ENCODE data around the gene COMMD1. TPM values are rescaled to one million over a fixed set of nuclear protein-coding genes. Genes with fewer than 3 reads are reported as not detected.

Gene COMMD1
- polyA plus RNA-seq, 1 donor from 2014 or later: 69.1 TPM

DNA sequence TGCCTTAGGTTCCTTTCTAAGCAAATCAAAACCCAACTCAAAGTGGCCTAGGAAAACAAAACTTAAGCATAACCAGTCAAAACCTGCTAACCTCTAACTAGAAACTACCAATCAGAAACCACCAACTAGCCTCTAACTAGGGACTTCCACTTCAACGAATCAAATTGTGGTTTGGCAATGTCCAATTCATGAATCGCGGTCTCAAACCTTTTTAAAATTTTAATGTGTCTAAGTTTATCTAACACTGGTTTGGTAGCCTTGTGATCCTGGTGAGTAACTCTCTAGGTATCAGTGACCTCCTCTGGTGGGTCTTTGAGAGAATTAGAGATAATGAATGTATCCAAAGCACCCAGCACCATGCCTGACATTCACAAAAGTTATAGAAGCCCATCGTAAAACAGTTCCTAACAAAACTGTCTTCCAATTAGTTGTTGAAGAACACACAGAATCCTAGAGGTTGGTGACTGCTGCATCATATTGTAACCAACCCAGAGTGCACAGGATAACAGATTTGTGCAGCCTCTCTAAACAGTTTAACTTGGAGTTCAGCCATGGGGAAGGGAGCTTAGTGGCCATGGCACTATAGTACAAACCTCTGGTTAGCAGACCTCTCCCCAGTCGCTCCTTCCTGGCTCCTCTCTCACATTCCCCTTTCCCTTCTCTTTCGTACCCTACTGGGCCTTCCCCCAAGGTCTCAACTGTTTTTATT is 245.3 kb downstream of the COMMD1 start (continued):
- TF ChIP-seq, protein P1, sequence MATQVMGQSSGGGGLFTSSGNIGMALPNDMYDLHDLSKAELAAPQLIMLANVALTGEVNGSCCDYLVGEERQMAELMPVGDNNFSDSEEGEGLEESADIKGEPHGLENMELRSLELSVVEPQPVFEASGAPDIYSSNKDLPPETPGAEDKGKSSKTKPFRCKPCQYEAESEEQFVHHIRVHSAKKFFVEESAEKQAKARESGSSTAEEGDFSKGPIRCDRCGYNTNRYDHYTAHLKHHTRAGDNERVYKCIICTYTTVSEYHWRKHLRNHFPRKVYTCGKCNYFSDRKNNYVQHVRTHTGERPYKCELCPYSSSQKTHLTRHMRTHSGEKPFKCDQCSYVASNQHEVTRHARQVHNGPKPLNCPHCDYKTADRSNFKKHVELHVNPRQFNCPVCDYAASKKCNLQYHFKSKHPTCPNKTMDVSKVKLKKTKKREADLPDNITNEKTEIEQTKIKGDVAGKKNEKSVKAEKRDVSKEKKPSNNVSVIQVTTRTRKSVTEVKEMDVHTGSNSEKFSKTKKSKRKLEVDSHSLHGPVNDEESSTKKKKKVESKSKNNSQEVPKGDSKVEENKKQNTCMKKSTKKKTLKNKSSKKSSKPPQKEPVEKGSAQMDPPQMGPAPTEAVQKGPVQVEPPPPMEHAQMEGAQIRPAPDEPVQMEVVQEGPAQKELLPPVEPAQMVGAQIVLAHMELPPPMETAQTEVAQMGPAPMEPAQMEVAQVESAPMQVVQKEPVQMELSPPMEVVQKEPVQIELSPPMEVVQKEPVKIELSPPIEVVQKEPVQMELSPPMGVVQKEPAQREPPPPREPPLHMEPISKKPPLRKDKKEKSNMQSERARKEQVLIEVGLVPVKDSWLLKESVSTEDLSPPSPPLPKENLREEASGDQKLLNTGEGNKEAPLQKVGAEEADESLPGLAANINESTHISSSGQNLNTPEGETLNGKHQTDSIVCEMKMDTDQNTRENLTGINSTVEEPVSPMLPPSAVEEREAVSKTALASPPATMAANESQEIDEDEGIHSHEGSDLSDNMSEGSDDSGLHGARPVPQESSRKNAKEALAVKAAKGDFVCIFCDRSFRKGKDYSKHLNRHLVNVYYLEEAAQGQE (IDR thresholded peaks at IDR 0.05; ENCODE audit: borderline replicate concordance): no peak

DNA sequence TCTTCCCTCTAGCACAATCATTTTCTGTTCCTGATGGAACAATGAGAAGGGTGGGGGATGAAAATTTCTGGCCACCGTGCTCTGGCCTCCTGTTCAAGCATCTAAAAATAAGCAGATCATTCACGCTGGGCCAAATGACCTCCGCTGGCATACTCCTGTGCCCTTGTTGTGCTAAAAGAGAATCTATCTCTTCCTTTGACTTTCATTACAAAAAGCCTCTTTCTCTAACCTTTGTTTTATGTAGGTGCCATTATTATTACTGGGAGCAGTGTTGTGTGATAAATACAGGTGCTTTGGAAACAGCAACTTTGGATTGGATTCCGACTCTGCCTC is 245.8 kb downstream of the COMMD1 start:
- H3K4me2 ChIP-seq (ENCODE audit: low read length): no peak overlapping the region

More for the DNA sequence above, 245.8 kb downstream of the COMMD1 start:
- Histone ChIP-seq H3K9ac (ENCODE audit: low read length) (no peak overlapping the region), H3F3A (ENCODE audit: insufficient read depth, low read length, poor library complexity, severe bottlenecking) (no peaks in the 10 kb centered on the region), H3K4me3 (ENCODE audit: low read length) (no peak overlapping the region), H3K9me3 (ENCODE audit: low read length) (peaks cover 4% of the 10 kb centered on the region), H2AFZ (ENCODE audit: low read depth, low read length) (no peak overlapping the region), H3K27ac (ENCODE audit: low read length) (no peak overlapping the region), H3K27me3 (ENCODE audit: insufficient read depth, low read depth, low read length) (no peaks in the 10 kb centered on the region), H3K79me2 (replicated peaks; ENCODE audit: insufficient read depth, low read length) (no peaks in the 10 kb centered on the region), H3K36me3 (ENCODE audit: insufficient read depth, low read length) (no peaks in the 10 kb centered on the region), H3K9me2 (ENCODE audit: insufficient read depth, low read length) (no peaks in the 10 kb centered on the region), H4K20me1 (ENCODE audit: insufficient read depth) (no peaks in the 10 kb centered on the region)
- TF ChIP-seq POLR2AphosphoS5 (IDR thresholded peaks at IDR 0.05) (no peak), RAD21 (conservative IDR thresholded peaks at IDR 0.05) (no peak), MXI1 (conservative IDR thresholded peaks at IDR 0.05; ENCODE audit: poor library complexity, severe bottlenecking) (no peak), TAF1 (IDR thresholded peaks at IDR 0.05; ENCODE audit: low read depth) (no peak), EZH2 (IDR thresholded peaks at IDR 0.05; ENCODE audit: borderline replicate concordance, insufficient read depth, low read length, poor library complexity, severe bottlenecking) (no peak), EP300 (conservative IDR thresholded peaks at IDR 0.05; ENCODE audit: poor library complexity, severe bottlenecking) (no peak), SMC3 (conservative IDR thresholded peaks at IDR 0.05; ENCODE audit: poor library complexity) (no peak)
- TF ChIP-seq, protein P2, sequence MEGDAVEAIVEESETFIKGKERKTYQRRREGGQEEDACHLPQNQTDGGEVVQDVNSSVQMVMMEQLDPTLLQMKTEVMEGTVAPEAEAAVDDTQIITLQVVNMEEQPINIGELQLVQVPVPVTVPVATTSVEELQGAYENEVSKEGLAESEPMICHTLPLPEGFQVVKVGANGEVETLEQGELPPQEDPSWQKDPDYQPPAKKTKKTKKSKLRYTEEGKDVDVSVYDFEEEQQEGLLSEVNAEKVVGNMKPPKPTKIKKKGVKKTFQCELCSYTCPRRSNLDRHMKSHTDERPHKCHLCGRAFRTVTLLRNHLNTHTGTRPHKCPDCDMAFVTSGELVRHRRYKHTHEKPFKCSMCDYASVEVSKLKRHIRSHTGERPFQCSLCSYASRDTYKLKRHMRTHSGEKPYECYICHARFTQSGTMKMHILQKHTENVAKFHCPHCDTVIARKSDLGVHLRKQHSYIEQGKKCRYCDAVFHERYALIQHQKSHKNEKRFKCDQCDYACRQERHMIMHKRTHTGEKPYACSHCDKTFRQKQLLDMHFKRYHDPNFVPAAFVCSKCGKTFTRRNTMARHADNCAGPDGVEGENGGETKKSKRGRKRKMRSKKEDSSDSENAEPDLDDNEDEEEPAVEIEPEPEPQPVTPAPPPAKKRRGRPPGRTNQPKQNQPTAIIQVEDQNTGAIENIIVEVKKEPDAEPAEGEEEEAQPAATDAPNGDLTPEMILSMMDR (IDR thresholded peaks at IDR 0.05; ENCODE audit: poor library complexity, severe bottlenecking): no peak
- TF ChIP-seq, protein P1 (IDR thresholded peaks at IDR 0.05; ENCODE audit: borderline replicate concordance): no peak
